Central memory CD8-positive, alpha-beta T cell (primary cell): ENCODE measurements around the gene ZCCHC7.

ENCODE experiments used
- ATAC-seq: fragments of 150-1000 bp; cut with Tn5 transposase; replicated peaks from 2 replicates; pipeline ENCODE4 v1.10.0; 2022; ENCODE audit warnings: mild to moderate bottlenecking, moderate FRiP score, moderate number of reproducible peaks; ENCODE audit not compliant: poor library complexity, severe bottlenecking; ENCODE audit errors: extremely low read depth
- DNase-seq, 2 donors: peaks; one replicate each; pipeline ENCODE4 v3.0.0; 2021; ENCODE audit warnings: low spot score in 2 of 2
- H3K27ac Mint-ChIP-seq: one replicate; pipeline ENCODE4 v1.8.0; 2022; ENCODE audit warnings: low read depth, mild to moderate bottlenecking, moderate library complexity, mixed read lengths
- H3K27me3 Mint-ChIP-seq: one replicate; pipeline ENCODE4 v1.8.0; 2022; ENCODE audit warnings: mixed read lengths
- H3K36me3 Mint-ChIP-seq: one replicate; pipeline ENCODE4 v1.8.0; 2022; ENCODE audit warnings: mild to moderate bottlenecking, moderate library complexity, mixed read lengths; ENCODE audit not compliant: insufficient read depth
- H3K4me1 Mint-ChIP-seq: one replicate; pipeline ENCODE4 v1.8.0; 2022; ENCODE audit warnings: mixed read lengths
- H3K4me3 Mint-ChIP-seq: one replicate; pipeline ENCODE4 v1.8.0; 2022; ENCODE audit warnings: mild to moderate bottlenecking, moderate library complexity, mixed read lengths
- H3K9me3 Mint-ChIP-seq: one replicate; pipeline ENCODE4 v1.8.0; 2022; ENCODE audit warnings: mixed read lengths

Gene ZCCHC7

DNA sequence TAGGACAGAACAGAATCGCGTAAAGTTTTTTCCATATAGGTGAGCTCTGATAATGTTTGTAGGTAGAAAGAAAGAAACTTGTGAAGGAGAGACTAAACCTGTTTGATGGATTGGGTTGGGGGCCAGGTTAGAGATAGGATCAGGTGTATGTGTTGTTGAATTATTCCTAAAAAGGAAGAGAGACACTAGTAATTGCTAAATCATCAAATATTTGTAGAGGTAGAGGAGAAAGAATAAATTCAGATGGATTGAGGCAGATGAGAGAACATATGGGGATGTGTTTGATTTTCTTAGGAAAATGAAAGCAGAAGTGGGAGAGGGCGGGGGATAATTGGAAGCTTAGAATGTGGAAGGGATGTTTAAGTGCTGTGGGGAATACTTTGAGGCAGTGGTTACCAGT lies 7.7 kb downstream of the ZCCHC7 start:
- H3K9me3 Mint-ChIP-seq = no peaks in the 10 kb centered on the region
- H3K36me3 Mint-ChIP-seq = peaks cover 19% of the 10 kb centered on the region
- peaks cover 11% of the 10 kb centered on the region for H3K4me1 Mint-ChIP-seq
- no peak overlapping the region for H3K27ac Mint-ChIP-seq
- no peak overlapping the region for H3K4me3 Mint-ChIP-seq
- no peak for DNase-seq
- no peaks in the 10 kb centered on the region for H3K27me3 Mint-ChIP-seq
- ATAC-seq = no peak

DNA sequence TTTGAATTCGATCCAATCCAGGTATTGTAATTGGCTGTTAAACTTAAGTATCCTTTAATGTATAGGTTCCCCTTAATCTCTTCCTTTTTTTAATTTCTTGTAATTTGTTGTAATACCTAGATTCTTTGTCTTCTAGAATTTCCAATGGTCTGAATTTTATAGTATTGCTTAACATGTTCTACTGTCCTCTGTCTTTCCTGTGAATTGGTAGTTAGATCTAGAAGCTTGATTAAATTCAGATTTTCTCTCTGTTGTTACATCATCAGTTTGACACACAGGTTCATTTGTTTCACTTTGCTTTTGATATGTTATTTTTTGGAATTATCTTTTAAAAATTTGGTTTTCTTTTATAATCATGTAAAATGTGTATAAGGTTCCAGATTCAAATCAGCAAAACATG lies 13.8 kb downstream of the ZCCHC7 start:
- Mint-ChIP-seq H3K27ac (no peak overlapping the region), H3K36me3 (peaks cover 30% of the 10 kb centered on the region), H3K4me1 (peaks cover 36% of the 10 kb centered on the region), H3K4me3 (no peak overlapping the region), H3K9me3 (no peaks in the 10 kb centered on the region), H3K27me3 (no peaks in the 10 kb centered on the region)
- no peak for DNase-seq
- no peak for ATAC-seq

DNA sequence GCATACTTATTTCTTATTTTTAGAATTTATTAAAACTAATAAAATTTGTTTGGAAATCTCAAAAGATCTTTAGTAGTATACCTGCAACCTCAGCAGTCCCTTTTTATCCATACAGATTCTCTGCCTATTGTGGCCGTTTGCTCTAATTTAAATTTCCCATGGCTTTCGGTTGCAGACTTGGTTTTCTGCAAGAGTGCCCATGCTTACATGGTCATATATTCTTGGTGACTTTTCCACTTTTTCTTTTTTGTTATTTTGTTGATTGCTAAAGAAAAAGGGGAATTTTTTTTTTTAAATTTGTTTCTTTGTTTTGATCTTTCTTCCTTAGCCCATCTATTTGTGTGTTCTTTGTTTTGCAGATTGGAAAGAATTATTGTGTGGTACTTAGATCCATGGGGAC lies 20.6 kb downstream of the ZCCHC7 start:
- DNase-seq = no peak
- Mint-ChIP-seq H3K36me3 (peaks cover 8% of the 10 kb centered on the region), H3K27ac (no peak overlapping the region), H3K27me3 (no peaks in the 10 kb centered on the region), H3K4me1 (peaks cover 29% of the 10 kb centered on the region), H3K4me3 (no peak overlapping the region), H3K9me3 (no peaks in the 10 kb centered on the region)
- ATAC-seq = no peak

DNA sequence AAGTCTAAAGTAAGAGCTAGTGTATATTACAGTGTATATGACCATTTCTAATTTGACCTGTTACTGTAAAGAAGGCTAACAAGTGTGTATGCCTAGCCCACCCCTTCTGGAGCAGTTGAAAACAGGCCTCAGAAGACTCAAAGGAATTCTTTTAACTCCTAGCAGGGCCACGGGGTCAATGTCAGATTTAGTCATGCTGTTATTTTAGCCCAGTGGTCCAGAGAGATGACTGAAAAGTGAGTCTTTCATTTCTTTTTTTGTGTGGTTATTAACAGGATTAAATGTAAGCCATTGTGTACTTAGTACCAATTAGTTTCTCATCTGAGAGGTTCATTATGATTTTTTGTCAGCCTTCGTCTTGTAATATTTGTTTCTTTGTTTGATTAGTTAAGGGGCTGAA lies 24.4 kb downstream of the ZCCHC7 start:
- ATAC-seq = no peak
- DNase-seq = no peak
- no peaks in the 10 kb centered on the region for H3K27me3 Mint-ChIP-seq
- H3K9me3 Mint-ChIP-seq = no peaks in the 10 kb centered on the region
- peaks cover 8% of the 10 kb centered on the region for H3K36me3 Mint-ChIP-seq
- H3K4me1 Mint-ChIP-seq = peaks cover 33% of the 10 kb centered on the region
- peak overlapping the region; percentile 19 for H3K27ac Mint-ChIP-seq
- H3K4me3 Mint-ChIP-seq = no peak overlapping the region

DNA sequence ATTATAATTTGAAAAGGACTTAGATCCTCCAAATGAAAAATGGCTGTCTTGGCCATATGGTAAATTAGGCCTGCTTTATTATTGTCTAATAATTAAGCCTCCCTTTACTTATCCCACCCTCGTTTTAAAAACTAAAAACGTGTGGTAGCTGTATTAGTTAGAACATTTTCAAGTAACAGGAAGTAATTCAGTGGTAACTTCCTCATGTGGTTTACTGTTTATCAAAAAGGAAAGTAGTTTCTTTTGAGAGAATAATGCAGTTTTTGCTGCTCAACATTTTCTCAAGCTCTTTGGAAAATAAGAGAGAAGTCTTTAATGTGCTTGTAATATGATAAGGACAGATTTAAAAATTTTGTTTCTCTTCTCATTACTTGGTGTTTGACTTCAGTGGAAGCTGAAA lies 26.0 kb downstream of the ZCCHC7 start:
- Mint-ChIP-seq H3K4me1 (peaks cover 27% of the 10 kb centered on the region), H3K4me3 (peak overlapping the region; percentile 54), H3K27ac (peak overlapping the region; percentile 85), H3K27me3 (no peaks in the 10 kb centered on the region), H3K36me3 (peaks cover 7% of the 10 kb centered on the region), H3K9me3 (no peaks in the 10 kb centered on the region)
- ATAC-seq (peak; percentile 83), DNase-seq (no peak)

DNA sequence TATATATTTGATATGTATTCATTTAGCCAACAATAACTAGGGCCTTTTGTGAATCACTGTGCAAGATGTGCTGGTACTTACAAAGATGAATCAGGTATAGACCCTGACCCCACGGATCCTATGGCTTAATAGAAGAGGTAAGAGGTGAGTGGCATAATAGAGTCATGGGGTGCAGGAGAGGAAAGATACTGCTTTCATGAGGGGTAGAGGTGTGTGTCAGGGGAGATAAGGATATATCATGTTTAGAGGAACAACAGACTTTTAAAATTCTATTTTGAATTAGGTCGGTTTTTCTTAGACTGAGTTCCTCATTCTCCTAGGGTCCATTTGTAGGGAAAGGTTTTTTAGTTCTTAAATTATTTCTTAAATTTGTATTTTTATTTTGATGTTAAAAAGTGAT lies 27.8 kb downstream of the ZCCHC7 start:
- Mint-ChIP-seq H3K36me3 (peaks cover 5% of the 10 kb centered on the region), H3K4me1 (peaks cover 27% of the 10 kb centered on the region), H3K27ac (no peak overlapping the region), H3K9me3 (no peaks in the 10 kb centered on the region), H3K27me3 (no peaks in the 10 kb centered on the region), H3K4me3 (no peak overlapping the region)
- no peak for ATAC-seq
- no peak for DNase-seq

DNA sequence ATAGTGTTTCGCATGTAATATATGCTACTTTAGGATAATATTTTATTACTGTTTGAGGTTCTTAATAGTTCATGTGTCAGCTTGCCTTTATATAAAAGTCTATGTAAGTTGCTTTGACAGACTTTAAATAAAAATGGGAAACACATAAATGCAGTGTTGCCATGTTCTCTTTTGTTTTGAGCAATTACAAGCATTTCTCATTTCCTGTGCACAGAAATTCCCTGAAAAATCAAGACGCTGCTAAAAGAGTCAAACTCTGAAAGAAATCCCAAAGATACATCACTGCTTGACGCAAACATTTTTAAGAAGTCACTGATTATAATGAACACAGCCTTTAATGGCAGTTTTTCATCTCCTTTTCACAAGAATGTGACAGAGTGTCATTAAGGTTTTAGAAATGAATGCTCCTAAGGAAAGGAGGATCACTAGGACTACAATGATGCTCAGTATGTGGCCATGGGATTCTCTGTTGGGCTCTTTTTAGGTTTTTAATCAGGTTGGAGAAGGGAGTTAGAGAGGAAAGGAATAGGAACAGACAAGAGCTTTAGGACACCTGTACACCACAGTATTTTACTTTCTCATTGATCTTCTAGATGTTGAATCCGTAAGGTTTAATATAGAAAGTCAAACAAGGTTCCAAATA lies 29.4 kb downstream of the ZCCHC7 start:
- H3K27me3 Mint-ChIP-seq = no peaks in the 10 kb centered on the region
- H3K4me3 Mint-ChIP-seq = no peak overlapping the region
- ATAC-seq = no peak
- H3K4me1 Mint-ChIP-seq = peaks cover 23% of the 10 kb centered on the region
- peaks cover 11% of the 10 kb centered on the region for H3K36me3 Mint-ChIP-seq
- no peak for DNase-seq
- no peaks in the 10 kb centered on the region for H3K9me3 Mint-ChIP-seq
- no peak overlapping the region for H3K27ac Mint-ChIP-seq

DNA sequence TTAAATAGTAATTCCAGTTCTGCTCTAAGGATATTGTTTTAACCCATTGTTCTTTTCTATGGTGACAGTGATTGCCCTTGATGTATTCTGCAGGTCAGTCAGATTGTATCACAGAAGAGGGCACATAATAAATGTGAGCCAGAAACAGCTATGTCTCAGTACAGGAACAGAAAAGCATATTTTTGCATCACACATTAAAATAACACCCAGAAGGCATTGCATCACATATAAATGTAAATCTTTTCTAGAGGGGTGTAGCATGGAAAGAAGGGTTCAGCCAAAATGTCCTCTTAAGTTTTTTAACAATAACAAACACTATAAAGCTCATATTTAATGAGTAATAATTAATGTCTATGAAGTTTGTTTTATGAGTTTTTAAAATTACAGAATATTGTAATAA lies 30.0 kb downstream of the ZCCHC7 start:
- no peak for DNase-seq
- ATAC-seq = no peak
- no peak overlapping the region for H3K27ac Mint-ChIP-seq
- peaks cover 11% of the 10 kb centered on the region for H3K36me3 Mint-ChIP-seq
- no peak overlapping the region for H3K4me3 Mint-ChIP-seq
- no peaks in the 10 kb centered on the region for H3K27me3 Mint-ChIP-seq
- no peaks in the 10 kb centered on the region for H3K9me3 Mint-ChIP-seq
- H3K4me1 Mint-ChIP-seq = peaks cover 23% of the 10 kb centered on the region

DNA sequence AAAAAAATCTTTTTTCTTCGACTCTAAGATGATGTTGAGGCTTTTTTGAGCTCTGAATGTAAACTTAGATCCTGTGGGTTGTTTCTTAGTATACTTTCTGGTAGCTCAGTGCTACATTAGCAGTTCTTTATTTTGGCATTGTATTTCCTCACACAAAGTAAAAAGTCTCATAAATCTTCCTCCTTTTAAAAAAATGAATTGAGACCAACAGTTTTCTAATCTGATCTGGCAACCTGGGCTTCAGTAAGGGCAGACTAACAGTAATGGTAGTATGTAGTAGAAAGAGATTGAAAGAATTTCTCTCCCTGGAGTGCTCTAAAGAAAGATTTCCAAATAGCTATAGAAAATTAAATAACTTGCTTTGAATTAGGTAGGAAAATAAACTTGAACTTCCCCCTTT lies 31.4 kb downstream of the ZCCHC7 start:
- H3K27ac Mint-ChIP-seq = no peak overlapping the region
- ATAC-seq (no peak), DNase-seq (no peak)
- H3K36me3 Mint-ChIP-seq = peaks cover 11% of the 10 kb centered on the region
- peaks cover 18% of the 10 kb centered on the region for H3K4me1 Mint-ChIP-seq
- no peaks in the 10 kb centered on the region for H3K27me3 Mint-ChIP-seq
- H3K4me3 Mint-ChIP-seq = no peak overlapping the region
- no peaks in the 10 kb centered on the region for H3K9me3 Mint-ChIP-seq

DNA sequence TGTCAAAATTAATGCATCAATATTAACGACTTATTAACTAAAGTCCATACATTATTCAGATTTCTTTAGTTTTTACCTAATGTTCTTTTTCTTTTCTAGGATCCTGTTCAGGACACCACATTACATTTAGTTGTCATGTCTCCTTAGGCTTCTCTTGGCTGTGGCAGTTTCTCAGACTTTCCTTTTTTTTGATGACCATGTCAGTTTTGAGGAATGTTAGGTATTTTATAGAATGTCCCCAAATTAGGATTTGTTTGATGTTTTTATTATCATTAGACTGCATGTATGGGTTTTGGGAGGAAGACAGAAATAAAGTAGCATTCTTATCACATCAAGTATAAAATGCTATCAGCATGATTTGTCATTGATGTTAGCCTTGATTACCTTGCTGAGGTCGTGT lies 32.0 kb downstream of the ZCCHC7 start:
- Mint-ChIP-seq H3K4me3 (no peak overlapping the region), H3K36me3 (peaks cover 11% of the 10 kb centered on the region), H3K4me1 (peaks cover 17% of the 10 kb centered on the region), H3K9me3 (no peaks in the 10 kb centered on the region), H3K27ac (no peak overlapping the region), H3K27me3 (no peaks in the 10 kb centered on the region)
- ATAC-seq (no peak), DNase-seq (no peak)

DNA sequence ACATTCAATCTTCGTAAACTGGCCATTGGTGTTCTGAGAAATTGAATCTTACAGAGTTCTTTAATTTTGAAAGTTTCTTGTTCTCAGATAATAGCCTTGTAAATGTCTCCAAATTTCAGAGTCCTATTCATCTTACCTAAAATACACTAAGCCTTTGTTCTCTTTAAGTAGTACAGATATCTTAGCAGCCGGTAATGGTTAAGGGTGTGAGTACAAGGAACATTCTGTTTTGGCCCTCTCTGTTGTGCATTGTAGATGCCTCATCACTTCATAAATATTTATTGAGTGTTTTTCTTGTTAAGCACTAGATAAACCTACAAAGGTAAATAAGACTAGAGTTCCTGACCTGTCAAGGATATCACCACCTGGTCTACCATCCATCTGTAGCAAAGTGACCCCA lies 35.2 kb downstream of the ZCCHC7 start:
- DNase-seq (no peak), ATAC-seq (no peak)
- Mint-ChIP-seq H3K4me1 (peaks cover 11% of the 10 kb centered on the region), H3K27ac (no peak overlapping the region), H3K9me3 (no peaks in the 10 kb centered on the region), H3K27me3 (no peaks in the 10 kb centered on the region), H3K36me3 (peaks cover 12% of the 10 kb centered on the region), H3K4me3 (no peak overlapping the region)

DNA sequence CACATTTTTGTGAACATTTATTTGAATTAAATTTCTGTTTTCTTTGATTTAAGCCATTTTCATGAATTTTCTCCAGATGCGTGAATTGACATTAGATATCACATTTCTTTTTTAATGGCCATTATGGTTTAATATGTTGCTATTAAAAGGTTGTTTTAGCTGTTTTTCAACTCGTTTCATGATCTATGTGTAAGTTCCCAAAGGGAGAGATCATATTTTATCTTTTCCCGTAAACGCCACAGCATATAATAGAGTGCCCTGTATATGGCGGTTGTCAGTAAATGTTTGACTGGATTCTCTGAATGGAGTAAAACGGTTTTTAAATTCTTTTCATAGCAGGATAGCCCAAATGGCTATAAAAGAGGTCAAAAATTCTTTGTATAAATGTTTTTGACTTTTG lies 35.8 kb downstream of the ZCCHC7 start:
- Mint-ChIP-seq H3K27me3 (no peaks in the 10 kb centered on the region), H3K36me3 (peaks cover 12% of the 10 kb centered on the region), H3K4me1 (peaks cover 11% of the 10 kb centered on the region), H3K4me3 (no peak overlapping the region), H3K9me3 (no peaks in the 10 kb centered on the region), H3K27ac (no peak overlapping the region)
- ATAC-seq (no peak), DNase-seq (no peak)

DNA sequence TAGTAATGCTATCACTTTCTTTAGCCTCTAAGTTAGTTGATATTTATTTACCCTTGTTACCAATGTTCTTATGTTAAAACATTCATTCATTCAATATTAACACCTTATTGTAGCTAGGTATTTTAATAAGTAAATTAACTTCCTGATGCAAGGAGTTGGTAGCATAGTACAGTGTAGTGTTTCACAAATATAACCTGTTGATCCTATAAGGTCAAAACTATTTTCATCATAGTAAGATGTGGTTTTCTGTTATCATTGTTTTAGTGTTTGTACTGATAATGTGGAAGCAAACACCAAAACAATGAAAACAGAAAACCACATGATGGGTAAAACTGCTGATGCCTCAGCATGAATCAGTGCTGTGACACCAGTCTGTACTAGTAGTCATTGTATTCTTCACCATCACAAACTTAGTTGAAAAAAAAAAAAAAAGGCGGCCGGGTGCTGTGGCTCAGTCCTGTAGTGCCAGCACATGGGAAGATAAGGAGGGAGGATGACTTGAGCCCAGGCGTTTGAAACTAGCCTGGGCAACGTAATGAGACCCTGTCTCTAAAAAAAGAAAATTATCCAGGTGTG lies 36.5 kb downstream of the ZCCHC7 start:
- no peak for ATAC-seq
- Mint-ChIP-seq H3K27ac (no peak overlapping the region), H3K27me3 (no peaks in the 10 kb centered on the region), H3K4me3 (no peak overlapping the region), H3K36me3 (peaks cover 12% of the 10 kb centered on the region), H3K4me1 (peaks cover 11% of the 10 kb centered on the region), H3K9me3 (no peaks in the 10 kb centered on the region)
- DNase-seq = no peak
